OCI-LY3 (cell line): ENCODE results near the gene SLC27A5.

Source experiments
- EZH2phosphoT487 ChIP-seq: fragments of 200-600 bp; shearing (Covaris generic); IDR thresholded peaks from 2 replicates; pipeline ENCODE4 v1.6.1; 2018; ENCODE audit warnings: antibody characterized with exemption, mixed run types, low read depth
- TF ChIP-seq, protein P1 (sequence below): fragments of 200-600, 300-600 bp; sonication (generic); IDR thresholded peaks from 2 replicates; pipeline ENCODE4 v1.5.1; 2014; ENCODE audit warnings: antibody characterized with exemption, low read length, low read depth

DNA sequence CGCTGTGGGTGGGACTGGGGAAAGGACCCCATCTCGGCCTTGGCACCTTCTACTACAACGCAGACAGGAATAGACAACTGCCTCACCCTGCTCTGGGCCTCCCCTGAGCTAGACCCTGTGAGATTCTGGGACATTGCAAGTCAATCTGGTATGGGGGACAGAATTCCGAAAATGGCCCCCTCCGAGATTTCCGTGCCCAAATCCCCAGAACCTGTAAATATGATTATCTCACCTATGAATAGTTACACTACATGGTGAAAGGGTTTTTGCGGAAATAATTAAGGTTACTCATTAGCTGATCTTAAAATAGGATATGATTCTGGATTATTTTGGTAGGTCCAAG, 8.4 kb upstream of the SLC27A5 start:
- TF ChIP-seq, protein P1, sequence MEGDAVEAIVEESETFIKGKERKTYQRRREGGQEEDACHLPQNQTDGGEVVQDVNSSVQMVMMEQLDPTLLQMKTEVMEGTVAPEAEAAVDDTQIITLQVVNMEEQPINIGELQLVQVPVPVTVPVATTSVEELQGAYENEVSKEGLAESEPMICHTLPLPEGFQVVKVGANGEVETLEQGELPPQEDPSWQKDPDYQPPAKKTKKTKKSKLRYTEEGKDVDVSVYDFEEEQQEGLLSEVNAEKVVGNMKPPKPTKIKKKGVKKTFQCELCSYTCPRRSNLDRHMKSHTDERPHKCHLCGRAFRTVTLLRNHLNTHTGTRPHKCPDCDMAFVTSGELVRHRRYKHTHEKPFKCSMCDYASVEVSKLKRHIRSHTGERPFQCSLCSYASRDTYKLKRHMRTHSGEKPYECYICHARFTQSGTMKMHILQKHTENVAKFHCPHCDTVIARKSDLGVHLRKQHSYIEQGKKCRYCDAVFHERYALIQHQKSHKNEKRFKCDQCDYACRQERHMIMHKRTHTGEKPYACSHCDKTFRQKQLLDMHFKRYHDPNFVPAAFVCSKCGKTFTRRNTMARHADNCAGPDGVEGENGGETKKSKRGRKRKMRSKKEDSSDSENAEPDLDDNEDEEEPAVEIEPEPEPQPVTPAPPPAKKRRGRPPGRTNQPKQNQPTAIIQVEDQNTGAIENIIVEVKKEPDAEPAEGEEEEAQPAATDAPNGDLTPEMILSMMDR: no peak
- TF ChIP-seq EZH2phosphoT487: no peak
